Adrenal gland (tissue), 5 donors: Measurements from ENCODE around the gene NPTXR.

Source experiments
- CTCF ChIP-seq, 6 experiments: fragments of 450-650 bp in 4 of 6; fragments of 200-600 bp in 2 of 6; sonication (generic) in 1 of 6; IDR thresholded peaks; 1 replicate in 5 of 6; 2 replicates in 1 of 6; pipeline versions ENCODE4 v1.5.1 to v1.8.0; 2016 to 2021; ENCODE audit warnings: antibody characterized with exemption in 6 of 6, mild to moderate bottlenecking in 2 of 6, moderate library complexity in 1 of 6
- POLR2A ChIP-seq, 2 donors: fragments of 450-650 bp; IDR thresholded peaks; one replicate each; pipeline ENCODE4 v1.6.1; 2017; ENCODE audit warnings: antibody characterized with exemption in 2 of 2, mild to moderate bottlenecking in 2 of 2, moderate library complexity in 1 of 2
- donor health status: DM: no; HTN: no; CAD: no.

GRCh38 chr22:38823076-38823475 lies 20.8 kb downstream of the NPTXR start:
- TF ChIP-seq CTCF (IDR thresholded peaks at IDR 0.05) (no peak), POLR2A (IDR thresholded peaks at IDR 0.05) (no peak)
